Eye (tissue), 1 donor: ENCODE results near the gene GJA10.
A peak's percentile ranks its signal among the peaks of the same experiment; 100 is the strongest.

Experiments
- DNase-seq: peaks from one replicate; pipeline ENCODE4 v3.0.0-alpha.2; 2015

The GJA10 gene

GRCh38 chr6:89917801-89918366, 23.6 kb downstream of the GJA10 start:
- DNase-seq = no peak

- no peak for DNase-seq
Measured at GRCh38 chr6:89921197-89921596, 26.9 kb downstream of the GJA10 start.

- no peak for DNase-seq
Measured at GRCh38 chr6:89921691-89922090, 27.4 kb downstream of the GJA10 start.

- no peak for DNase-seq
Measured at GRCh38 chr6:89924231-89924630, 30.0 kb downstream of the GJA10 start.

GRCh38 chr6:89925826-89926225, 31.6 kb downstream of the GJA10 start:
- DNase-seq = no peak

GRCh38 chr6:89927264-89927663, 33.0 kb downstream of the GJA10 start:
- no peak for DNase-seq

- DNase-seq = no peak
Measured at GRCh38 chr6:89927791-89928550, 33.7 kb downstream of the GJA10 start.

GRCh38 chr6:89928604-89929003, 34.3 kb downstream of the GJA10 start:
- DNase-seq = no peak

GRCh38 chr6:89930789-89931188, 36.5 kb downstream of the GJA10 start:
- no peak for DNase-seq

- DNase-seq = no peak
Measured at GRCh38 chr6:89932245-89932802, 38.1 kb downstream of the GJA10 start.

GRCh38 chr6:89934685-89935366, 40.6 kb downstream of the GJA10 start:
- DNase-seq = no peak

GRCh38 chr6:89936177-89936576, 41.9 kb downstream of the GJA10 start:
- DNase-seq = no peak

- DNase-seq = no peak
Measured at GRCh38 chr6:89938014-89938413, 43.7 kb downstream of the GJA10 start.

- no peak for DNase-seq
Measured at GRCh38 chr6:89939144-89939543, 44.9 kb downstream of the GJA10 start.

- peak; percentile 92 for DNase-seq
Measured at GRCh38 chr6:89940225-89941027, 46.2 kb downstream of the GJA10 start.

- peak; percentile 12 for DNase-seq
Measured at GRCh38 chr6:89941031-89941762, 46.9 kb downstream of the GJA10 start.

GRCh38 chr6:89941763-89942497, 47.7 kb downstream of the GJA10 start:
- no peak for DNase-seq

GRCh38 chr6:89942601-89943000, 48.3 kb downstream of the GJA10 start:
- no peak for DNase-seq

- DNase-seq = no peak
Measured at GRCh38 chr6:89944181-89944755, 50.0 kb downstream of the GJA10 start.

GRCh38 chr6:89944826-89945407, 50.6 kb downstream of the GJA10 start:
- DNase-seq = no peak
